Neural progenitor cell (in vitro differentiated cells): ENCODE results near the gene FOXA1. TPM values are rescaled to one million over a fixed set of nuclear protein-coding genes. Genes with fewer than 3 reads are reported as not detected.

Experiments used
- DNase-seq: peaks from one replicate; pipeline ENCODE4 v3.0.0-alpha.2; 2016; ENCODE audit warnings: low spot score
- H2AFZ ChIP-seq: fragments of 200-600 bp; sonication (generic); replicated peaks from 2 replicates; pipeline ENCODE4 v1.6.1; 2016; ENCODE audit warnings: antibody characterized with exemption
- H3F3A ChIP-seq: fragments of 200-600 bp; sonication (generic); 2 replicates; pipeline ENCODE4 v1.6.1; 2016; ENCODE audit warnings: antibody characterized with exemption, low read depth
- H3K27ac ChIP-seq: fragments of 200-600 bp; sonication (generic); 2 replicates; pipeline ENCODE4 v1.5.1; 2016; ENCODE audit warnings: mild to moderate bottlenecking
- H3K27me3 ChIP-seq: fragments of 200-600 bp; sonication (generic); 2 replicates; pipeline ENCODE4 v1.6.1; 2016; ENCODE audit warnings: mild to moderate bottlenecking, moderate library complexity
- H3K36me3 ChIP-seq: fragments of 200-600 bp; sonication (generic); 2 replicates; pipeline ENCODE4 v1.5.1; 2016
- H3K4me1 ChIP-seq: fragments of 200-600 bp; sonication (generic); 2 replicates; pipeline ENCODE4 v1.6.1; 2016; ENCODE audit warnings: mixed run types
- H3K4me2 ChIP-seq: fragments of 200-600 bp; sonication (generic); 2 replicates; pipeline ENCODE4 v1.6.1; 2016
- H3K4me3 ChIP-seq: fragments of 200-600 bp; sonication (generic); 2 replicates; pipeline ENCODE4 v1.5.1; 2016
- H3K79me2 ChIP-seq: fragments of 200-600 bp; sonication (generic); 2 replicates; pipeline ENCODE4 v1.6.1; 2016; ENCODE audit warnings: low read depth
- H3K9ac ChIP-seq: fragments of 200-600 bp; sonication (generic); 2 replicates; pipeline ENCODE4 v1.6.1; 2016
- H3K9me3 ChIP-seq: fragments of 200-600 bp; sonication (generic); 2 replicates; pipeline ENCODE4 v1.5.1; 2016; ENCODE audit warnings: low read depth
- H4K20me1 ChIP-seq: fragments of 200-600 bp; sonication (generic); 2 replicates; pipeline ENCODE4 v1.6.1; 2016; ENCODE audit warnings: low read depth
- H3K27ac Mint-ChIP-seq: 3 replicates; pipeline ENCODE4 v1.8.0; 2021; ENCODE audit warnings: mixed read lengths
- H3K27me3 Mint-ChIP-seq: 2 replicates; pipeline ENCODE4 v1.8.0; 2022; ENCODE audit warnings: low read depth, mild to moderate bottlenecking, inconsistent platforms, moderate library complexity, mixed read lengths; ENCODE audit not compliant: insufficient read depth
- H3K36me3 Mint-ChIP-seq: 3 replicates; pipeline ENCODE4 v1.8.0; 2021; ENCODE audit warnings: mixed read lengths
- H3K4me1 Mint-ChIP-seq: 3 replicates; pipeline ENCODE4 v1.8.0; 2021; ENCODE audit warnings: mixed read lengths
- H3K4me3 Mint-ChIP-seq: 3 replicates; pipeline ENCODE4 v1.8.0; 2021; ENCODE audit warnings: mild to moderate bottlenecking, moderate library complexity, mixed read lengths
- H3K9me3 Mint-ChIP-seq: 3 replicates; pipeline ENCODE4 v1.8.0; 2020; ENCODE audit warnings: mixed read lengths
- CTCF ChIP-seq: fragments of 200-600 bp; sonication (generic); IDR thresholded peaks from 2 replicates; pipeline ENCODE4 v1.5.1; 2017; ENCODE audit warnings: antibody characterized with exemption, mild to moderate bottlenecking
- EZH2 ChIP-seq: fragments of 200-600 bp; sonication (generic); IDR thresholded peaks from 2 replicates; pipeline ENCODE4 v1.6.1; 2017; ENCODE audit warnings: antibody characterized with exemption, mild to moderate bottlenecking, moderate library complexity
- EZH2phosphoT487 ChIP-seq: fragments of 200-600 bp; sonication (generic); IDR thresholded peaks from 2 replicates; pipeline ENCODE4 v1.6.1; 2017; ENCODE audit warnings: antibody characterized with exemption
- total RNA-seq: library from RNA; depleted of rRNA; stranded (reverse); fragments of >200 nt; gene quantifications from 2 replicates; pipeline ENCODE4 v1.2.3, GENCODE V29; 2015; ENCODE audit warnings: low replicate concordance

FOXA1 gene
- total RNA-seq, 1 donor from 2014 or later: 0.06 TPM

DNA sequence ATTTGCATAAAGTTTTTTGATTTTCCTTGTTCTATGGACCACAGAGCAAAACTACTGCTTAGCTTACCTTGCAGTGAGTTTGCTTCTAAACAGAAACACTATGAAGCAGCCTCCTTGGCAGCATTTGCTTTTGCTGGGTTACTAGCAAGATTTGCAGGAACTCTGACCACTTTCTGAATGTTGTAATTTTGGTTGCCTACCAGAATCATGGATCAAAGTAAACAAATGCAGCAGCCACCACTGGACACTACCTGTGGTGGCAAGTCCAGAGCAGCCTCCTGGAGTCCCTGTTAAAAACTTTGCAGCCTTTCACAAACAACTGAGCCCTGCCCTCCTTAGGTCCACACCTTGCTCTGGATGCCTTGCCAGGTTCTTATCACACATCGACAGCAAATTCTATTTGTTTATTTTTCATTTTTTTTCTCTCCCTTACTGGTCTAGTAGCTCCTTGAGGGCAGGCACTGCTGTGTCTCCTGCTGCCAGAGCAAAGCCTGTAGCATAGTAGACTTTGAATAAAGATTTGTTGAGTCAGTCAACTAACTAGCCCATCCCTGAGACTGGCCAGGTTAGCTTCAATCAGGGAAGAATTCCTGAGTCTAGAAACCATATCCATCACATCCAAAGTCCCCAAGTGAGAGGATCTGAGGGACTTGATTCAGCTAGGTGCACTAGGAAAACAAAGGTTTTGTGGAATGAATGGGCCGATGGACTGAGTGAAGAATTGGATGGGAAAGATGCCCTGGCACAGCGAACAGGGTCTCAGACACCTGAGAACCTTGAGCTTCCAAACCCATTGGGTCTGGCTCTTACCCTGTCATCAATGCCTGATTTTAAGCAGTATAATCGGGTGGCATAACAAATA lies 6.1 kb upstream of the FOXA1 start:
- no peak for TF ChIP-seq EZH2
- TF ChIP-seq CTCF: no peak
- TF ChIP-seq EZH2phosphoT487: no peak
- H3K4me3 Mint-ChIP-seq: no peak overlapping the region

GRCh38 chr14:37599507-37600368 lies 4.7 kb upstream of the FOXA1 start:
- H3K4me1 ChIP-seq: peaks cover 24% of the 10 kb centered on the region
- peak overlapping the region; percentile 79 for H3K4me2 ChIP-seq
- no peaks in the 10 kb centered on the region for H3K36me3 ChIP-seq
- no peak overlapping the region for H3K27ac ChIP-seq
- H3K27me3 ChIP-seq: peaks cover 100% of the 10 kb centered on the region
- peaks cover 50% of the 10 kb centered on the region for H3F3A ChIP-seq
- H4K20me1 ChIP-seq: peaks cover 43% of the 10 kb centered on the region
- H3K27ac Mint-ChIP-seq: no peak overlapping the region
- H3K36me3 Mint-ChIP-seq: no peaks in the 10 kb centered on the region
- peak; percentile 74 for DNase-seq
- H2AFZ ChIP-seq: peak overlapping the region; percentile 48
- peaks cover 2% of the 10 kb centered on the region for H3K9me3 Mint-ChIP-seq
- peak overlapping the region; percentile 45 for H3K4me3 ChIP-seq
- H3K9me3 ChIP-seq: no peaks in the 10 kb centered on the region
- H3K4me1 Mint-ChIP-seq: peaks cover 32% of the 10 kb centered on the region
- H3K79me2 ChIP-seq: no peaks in the 10 kb centered on the region
- TF ChIP-seq CTCF (peak; percentile 11), EZH2 (peak; percentile 39), EZH2phosphoT487 (peak; percentile 32)
- H3K9ac ChIP-seq: no peak overlapping the region
- peaks cover 77% of the 10 kb centered on the region for H3K27me3 Mint-ChIP-seq
- peak overlapping the region; percentile 83 for H3K4me3 Mint-ChIP-seq

More for the DNA sequence above, 6.1 kb upstream of the FOXA1 start:
- Histone ChIP-seq H3K27me3 (peaks cover 100% of the 10 kb centered on the region), H3K79me2 (no peaks in the 10 kb centered on the region), H2AFZ (no peak overlapping the region), H3F3A (peaks cover 41% of the 10 kb centered on the region), H4K20me1 (peaks cover 34% of the 10 kb centered on the region), H3K9ac (no peak overlapping the region), H3K4me1 (peaks cover 24% of the 10 kb centered on the region), H3K36me3 (no peaks in the 10 kb centered on the region), H3K4me2 (no peak overlapping the region), H3K9me3 (no peaks in the 10 kb centered on the region), H3K27ac (no peak overlapping the region), H3K4me3 (no peak overlapping the region)
- Mint-ChIP-seq H3K27me3 (peaks cover 71% of the 10 kb centered on the region), H3K27ac (no peak overlapping the region), H3K4me1 (peaks cover 28% of the 10 kb centered on the region), H3K9me3 (peaks cover 2% of the 10 kb centered on the region), H3K36me3 (no peaks in the 10 kb centered on the region)
- DNase-seq: no peak

DNA sequence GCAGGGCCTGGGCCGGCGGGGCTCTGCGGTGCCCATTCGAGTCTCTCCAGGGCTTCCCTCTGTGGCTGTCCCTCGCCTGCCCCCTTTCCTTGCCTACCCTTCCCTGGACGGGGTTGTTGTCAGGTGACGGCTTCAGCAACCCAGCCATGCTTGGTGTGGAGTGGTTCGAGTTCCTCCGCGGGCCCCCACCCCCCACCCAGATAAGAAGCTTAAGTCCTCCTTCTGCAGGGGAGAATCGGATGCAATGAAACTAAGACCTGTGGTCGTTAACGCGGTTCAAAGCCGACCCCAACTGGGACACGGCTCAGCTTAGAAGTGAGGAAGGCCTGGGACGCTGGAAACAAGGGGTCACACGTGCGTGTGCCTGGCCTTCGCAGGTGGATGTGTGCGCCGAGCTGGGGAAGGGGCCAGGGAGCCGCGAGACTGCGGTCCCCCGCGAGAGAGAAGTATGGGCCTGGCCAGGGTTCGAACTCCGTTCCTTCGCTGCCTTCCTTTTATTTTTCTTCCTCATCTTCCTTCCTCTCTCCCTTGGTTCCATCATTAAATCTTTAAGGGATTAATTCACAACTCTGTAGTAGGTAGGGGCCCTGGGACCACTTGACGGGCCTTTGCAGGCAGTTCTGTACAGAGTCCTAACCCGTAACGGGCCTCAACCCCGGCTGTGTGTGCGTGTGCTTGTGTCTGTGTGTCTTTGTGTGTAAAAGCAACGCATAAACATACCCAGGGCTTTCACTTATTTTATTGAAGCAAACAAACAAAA lies 3.9 kb upstream of the FOXA1 start:
- Histone ChIP-seq H3K27me3 (peaks cover 100% of the 10 kb centered on the region), H3K4me2 (peak overlapping the region; percentile 79), H3K36me3 (no peaks in the 10 kb centered on the region), H3K9ac (no peak overlapping the region), H3K79me2 (no peaks in the 10 kb centered on the region), H2AFZ (peak overlapping the region; percentile 48), H4K20me1 (peaks cover 44% of the 10 kb centered on the region), H3F3A (peaks cover 56% of the 10 kb centered on the region), H3K4me1 (peaks cover 24% of the 10 kb centered on the region), H3K9me3 (no peaks in the 10 kb centered on the region), H3K27ac (no peak overlapping the region), H3K4me3 (peak overlapping the region; percentile 45)
- peaks cover 36% of the 10 kb centered on the region for H3K4me1 Mint-ChIP-seq
- H3K4me3 Mint-ChIP-seq: peak overlapping the region; percentile 83
- no peaks in the 10 kb centered on the region for H3K36me3 Mint-ChIP-seq
- TF ChIP-seq EZH2phosphoT487 (peak; percentile 64), EZH2 (peak; percentile 77), CTCF (no peak)
- DNase-seq: peak; percentile 42
- H3K27me3 Mint-ChIP-seq: peaks cover 81% of the 10 kb centered on the region
- no peak overlapping the region for H3K27ac Mint-ChIP-seq
- peaks cover 2% of the 10 kb centered on the region for H3K9me3 Mint-ChIP-seq
